HEK293 (cell line): Measurements from ENCODE around the gene EIF4A2.
A peak's percentile ranks its signal among the peaks of the same experiment; 100 is the strongest.
"Not testable (repeated sequence)": the region's sequence is repeated elsewhere in the genome, so short reads cannot be mapped to it uniquely, and the experiment has no call there.

ENCODE experiments used
- CTCF ChIA-PET: fragments of 350-600 bp; formaldehyde crosslinking; extraction: SDS; loops from one replicate; lab custom pipeline; 2021; ENCODE audit warnings: antibody characterized with exemption; lab: Yijun Ruan, JAX
- POLR2A ChIA-PET: fragments of 300-600 bp; formaldehyde crosslinking; extraction: SDS; loops from one replicate; lab custom pipeline; 2020; ENCODE audit warnings: antibody characterized with exemption, inconsistent platforms; lab: Yijun Ruan, JAX
- H3K27ac ChIP-seq: fragments of 200-500 bp; sonication (Bioruptor generic); 2 replicates; pipeline ENCODE4 v1.5.1; 2014; ENCODE audit warnings: low read depth, low read length, control low read depth, inconsistent platforms; ENCODE audit errors: extremely low read depth
- H3K36me3 ChIP-seq, 2 experiments: fragments of 200-500 bp in 1 of 2; sonication (Bioruptor generic) in 1 of 2; 1 replicate in 1 of 2; 2 replicates in 1 of 2; pipeline ENCODE4 v1.5.1; 2014 to 2017; ENCODE audit warnings: inconsistent platforms in 2 of 2, low read length in 2 of 2; ENCODE audit not compliant: control insufficient read depth in 2 of 2, insufficient read depth in 1 of 2
- H3K4me1 ChIP-seq: fragments of 200-500 bp; sonication (Bioruptor generic); 2 replicates; pipeline ENCODE4 v1.5.1; 2014; ENCODE audit warnings: mild to moderate bottlenecking, low read length, inconsistent platforms; ENCODE audit not compliant: control insufficient read depth, insufficient read depth
- H3K4me3 ChIP-seq: 2 replicates; pipeline ENCODE4 v1.5.1; 2011; ENCODE audit warnings: low read depth, mild to moderate bottlenecking, control low read depth, low read length, moderate library complexity
- H3K9me3 ChIP-seq: fragments of 200-500 bp; sonication (Bioruptor generic); 2 replicates; pipeline ENCODE4 v1.5.1; 2014; ENCODE audit warnings: low read depth, low read length, inconsistent platforms; ENCODE audit not compliant: control insufficient read depth, insufficient read depth
- BCL11A ChIP-seq: fragments of 450-650 bp; formaldehyde crosslinking; IDR thresholded peaks from 2 replicates; pipeline ENCODE4 v1.5.1; 2016; ENCODE audit warnings: low read depth, missing biosample characterization, missing genetic modification characterization
- GLIS1 ChIP-seq: fragments of 450-650 bp; formaldehyde crosslinking; IDR thresholded peaks from 2 replicates; pipeline ENCODE4 v1.5.1; 2016; ENCODE audit warnings: missing biosample characterization, missing genetic modification characterization
- HOXC10 ChIP-seq: sonication (generic); formaldehyde crosslinking; IDR thresholded peaks from 2 replicates; pipeline ENCODE4 v1.8.1; 2023; ENCODE audit warnings: mild to moderate bottlenecking, missing genetic modification reagents
- MYNN ChIP-seq: fragments of 450-650 bp; formaldehyde crosslinking; IDR thresholded peaks from 2 replicates; pipeline ENCODE4 v1.5.1; 2016; ENCODE audit warnings: missing biosample characterization, missing genetic modification characterization, borderline replicate concordance
- MZF1 ChIP-seq: fragments of 450-650 bp; formaldehyde crosslinking; IDR thresholded peaks from 2 replicates; pipeline ENCODE4 v1.5.1; 2017; ENCODE audit warnings: missing biosample characterization, missing genetic modification characterization, borderline replicate concordance
- OVOL3 ChIP-seq: fragments of 450-650 bp; formaldehyde crosslinking; IDR thresholded peaks from 2 replicates; pipeline ENCODE4 v1.5.1; 2016; ENCODE audit warnings: missing biosample characterization, missing genetic modification characterization
- SCRT2 ChIP-seq: fragments of 450-650 bp; formaldehyde crosslinking; IDR thresholded peaks from 2 replicates; pipeline ENCODE4 v1.5.1; 2016; ENCODE audit warnings: missing biosample characterization, missing genetic modification characterization
- ZBTB11 ChIP-seq: fragments of 450-650 bp; formaldehyde crosslinking; conservative IDR thresholded peaks from 2 replicates; pipeline ENCODE4 v1.5.1; 2016; ENCODE audit warnings: low read depth, missing biosample characterization, missing genetic modification characterization
- ZBTB20 ChIP-seq: fragments of 450-650 bp; formaldehyde crosslinking; IDR thresholded peaks from 2 replicates; pipeline ENCODE4 v1.5.1; 2016; ENCODE audit warnings: missing biosample characterization, missing genetic modification characterization
- ZBTB44 ChIP-seq: fragments of 450-650 bp; IDR thresholded peaks from 2 replicates; pipeline ENCODE4 v1.5.1; 2018; ENCODE audit warnings: missing biosample characterization, mild to moderate bottlenecking, missing genetic modification characterization
- ZBTB8A ChIP-seq: fragments of 450-650 bp; formaldehyde crosslinking; IDR thresholded peaks from 2 replicates; pipeline ENCODE4 v1.5.1; 2016; ENCODE audit warnings: missing biosample characterization, missing genetic modification characterization
- ZFHX2 ChIP-seq: fragments of 450-650 bp; formaldehyde crosslinking; conservative IDR thresholded peaks from 2 replicates; pipeline ENCODE4 v1.5.1; 2016; ENCODE audit warnings: missing biosample characterization, missing genetic modification characterization
- ZFP69B ChIP-seq: fragments of 450-650 bp; formaldehyde crosslinking; IDR thresholded peaks from 2 replicates; pipeline ENCODE4 v1.5.1; 2016; ENCODE audit warnings: missing biosample characterization, missing genetic modification characterization
- ZNF140 ChIP-seq: fragments of 450-650 bp; formaldehyde crosslinking; IDR thresholded peaks from 2 replicates; pipeline ENCODE4 v1.5.1; 2016; ENCODE audit warnings: missing biosample characterization, missing genetic modification characterization
- ZNF280C ChIP-seq: fragments of 450-650 bp; formaldehyde crosslinking; IDR thresholded peaks from 2 replicates; pipeline ENCODE4 v1.5.1; 2016; ENCODE audit warnings: missing biosample characterization, missing genetic modification characterization
- ZNF366 ChIP-seq: fragments of 450-650 bp; formaldehyde crosslinking; conservative IDR thresholded peaks from 2 replicates; pipeline ENCODE4 v1.5.1; 2016; ENCODE audit warnings: missing biosample characterization, missing genetic modification characterization
- ZNF514 ChIP-seq: fragments of 450-650 bp; formaldehyde crosslinking; IDR thresholded peaks from 2 replicates; pipeline ENCODE4 v1.5.1; 2016; ENCODE audit warnings: missing biosample characterization, missing genetic modification characterization
- ZNF555 ChIP-seq: fragments of 450-650 bp; formaldehyde crosslinking; conservative IDR thresholded peaks from 2 replicates; pipeline ENCODE4 v1.5.1; 2017; ENCODE audit warnings: missing biosample characterization, mild to moderate bottlenecking, missing genetic modification characterization, inconsistent platforms
- ZNF621 ChIP-seq: fragments of 450-650 bp; formaldehyde crosslinking; IDR thresholded peaks from 2 replicates; pipeline ENCODE4 v1.5.1; 2017; ENCODE audit warnings: missing biosample characterization, missing genetic modification characterization
- ZNF701 ChIP-seq: fragments of 450-650 bp; formaldehyde crosslinking; IDR thresholded peaks from 2 replicates; pipeline ENCODE4 v1.5.1; 2016; ENCODE audit warnings: missing biosample characterization, missing genetic modification characterization
- ZNF768 ChIP-seq: fragments of 450-650 bp; formaldehyde crosslinking; IDR thresholded peaks from 2 replicates; pipeline ENCODE4 v1.5.1; 2018; ENCODE audit warnings: missing biosample characterization, mild to moderate bottlenecking, missing genetic modification characterization
- ZNF791 ChIP-seq: fragments of 450-650 bp; formaldehyde crosslinking; IDR thresholded peaks from 2 replicates; pipeline ENCODE4 v1.5.1; 2016; ENCODE audit warnings: missing biosample characterization, missing genetic modification characterization

Gene EIF4A2

GRCh38 chr3:186810336-186810996 is 27.1 kb downstream of the EIF4A2 start (continued):
- TF ChIP-seq ZNF280C (tag by site-specific recombination): no peak
- TF ChIP-seq ZFHX2 (tag by site-specific recombination): no peak
- no peak for TF ChIP-seq ZNF621
- no peak for TF ChIP-seq OVOL3 (tag by site-specific recombination)
- TF ChIP-seq ZNF791 (tag by site-specific recombination): no peak
- TF ChIP-seq ZBTB20 (tag by site-specific recombination): no peak
- no peak for TF ChIP-seq ZNF768 (tag by site-specific recombination)

GRCh38 chr3:186811313-186811712 is 27.9 kb downstream of the EIF4A2 start:
- H3K27ac ChIP-seq, H3K4me1 ChIP-seq, H3K4me3 ChIP-seq, H3K36me3 ChIP-seq, H3K9me3 ChIP-seq, POLR2A ChIA-PET: not testable (repeated sequence)
- CTCF ChIA-PET: interaction anchor here (1.4 kb wide), 1 partner anchor 10 kb away, joined by 4 read pairs; no protein-coding TSS in a partner anchor

GRCh38 chr3:186814100-186814499 is 30.7 kb downstream of the EIF4A2 start:
- TF ChIP-seq HOXC10 (CRISPR knock-in tag): no peak
- ChIA-PET POLR2A (no interaction called here), CTCF (interaction anchor here (0.6 kb wide), 2 partner anchors 48 to 205 kb away, joined by 3 read pairs; no protein-coding TSS in a partner anchor)
- Histone ChIP-seq H3K27ac (no peak overlapping the region), H3K4me1 (no peaks in the 10 kb centered on the region), H3K9me3 (no peaks in the 10 kb centered on the region), H3K36me3 (no peaks in the 10 kb centered on the region), H3K4me3 (no peak overlapping the region)

- Histone ChIP-seq H3K36me3 (no peaks in the 10 kb centered on the region), H3K4me3 (no peak overlapping the region), H3K9me3 (no peaks in the 10 kb centered on the region), H3K27ac (no peak overlapping the region), H3K4me1 (no peaks in the 10 kb centered on the region)
- ChIA-PET CTCF (no interaction called here), POLR2A (no interaction called here)
- TF ChIP-seq MZF1 (tag by site-specific recombination) (0 out of 2 replicates have a peak, but pooled peaks have one; percentile 52), ZBTB8A (tag by site-specific recombination) (0 out of 2 replicates have a peak, but pooled peaks have one; percentile 33), ZBTB11 (tag by site-specific recombination) (peak; percentile 76), ZFHX2 (tag by site-specific recombination) (0 out of 2 replicates have a peak, but pooled peaks have one; percentile 9), ZNF514 (no peak), ZNF366 (tag by site-specific recombination) (no peak), ZNF140 (no peak), GLIS1 (tag by site-specific recombination) (peak; percentile 60), ZBTB20 (tag by site-specific recombination) (peak; percentile 63), BCL11A (tag by site-specific recombination) (no peak), ZFP69B (0 out of 2 replicates have a peak, but pooled peaks have one; percentile 39), ZBTB44 (tag by site-specific recombination) (peak; percentile 33; the same call in 1 of the 2 replicates), MYNN (no peak), ZNF701 (tag by site-specific recombination) (no peak), ZNF555 (tag by site-specific recombination) (no peak), SCRT2 (tag by site-specific recombination) (peak; percentile 45)
Measured at GRCh38 chr3:186815435-186815834, 32.1 kb downstream of the EIF4A2 start.
